ENCODE results near the gene FAM162A.

DNA sequence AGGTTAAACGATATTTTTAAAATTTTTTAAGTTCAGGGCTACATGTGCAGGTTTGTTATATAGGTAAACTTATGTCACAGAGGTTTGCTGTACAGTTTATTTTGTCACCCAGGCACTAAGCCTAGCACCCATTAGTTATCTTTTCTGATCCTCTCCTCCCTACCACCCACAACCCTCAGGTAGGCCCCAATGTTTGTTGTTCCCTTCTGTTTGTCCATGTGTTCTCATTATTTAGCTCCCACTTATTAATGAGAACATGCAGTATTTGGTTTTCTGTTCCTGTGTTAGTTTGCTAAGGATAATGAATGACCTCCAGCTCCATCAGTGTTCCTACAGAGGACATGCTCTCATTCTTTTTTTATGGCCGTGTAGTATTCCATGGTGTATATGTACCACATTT is 14.9 kb downstream of the FAM162A start:
- TF ChIP-seq CTCF (IDR thresholded peaks at IDR 0.05) (no peak), POLR2AphosphoS5 (IDR thresholded peaks at IDR 0.05) (no peak), POLR2A (IDR thresholded peaks at IDR 0.05; ENCODE audit: low read depth) (no peak)
